ENCODE results near the gene ABCD3. TPM values are rescaled to one million over a fixed set of nuclear protein-coding genes. Genes with fewer than 3 reads are reported as not detected.
"Not testable (repeated sequence)": the region's sequence is repeated elsewhere in the genome, so short reads cannot be mapped to it uniquely, and the experiment has no call there.

The ABCD3 gene
- total RNA-seq, 5 donors from 2014 or later (not counting 1 experiment from before 2014, with no cell fraction given): 17.3 to 29.9 (median 24.2) TPM

DNA sequence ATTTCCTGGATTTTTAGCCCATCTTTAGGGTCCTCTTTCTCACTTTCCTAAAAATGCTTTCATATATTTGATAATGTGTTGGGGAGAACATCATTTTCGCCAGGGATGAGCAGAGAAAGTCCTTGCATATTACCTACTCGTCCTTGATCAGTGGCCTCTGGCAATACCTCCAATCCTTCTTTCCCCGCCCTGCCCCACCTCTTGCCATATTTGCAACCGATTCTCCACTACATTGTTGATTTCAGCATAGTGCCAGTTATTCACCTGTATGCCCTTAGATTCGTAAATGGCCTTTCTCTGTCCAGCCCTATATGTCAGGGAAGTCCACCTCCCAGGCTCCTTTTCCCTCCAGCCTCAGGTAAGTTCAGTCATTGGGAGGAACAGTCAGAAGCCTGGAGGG, 136.9 kb downstream of the ABCD3 start:
- no peaks in the 10 kb centered on the region for H3K9me3 ChIP-seq
- no peak overlapping the region for H3K4me3 ChIP-seq (ENCODE audit: control insufficient read depth in 1 of 2, extremely low read depth in 1 of 2, low read length in 1 of 2)
- Mint-ChIP-seq H3K27ac (no peak overlapping the region), H3K4me1 (no peaks in the 10 kb centered on the region), H3K27me3 (peaks cover 1 to 10% of the 10 kb centered on the region in 2 donors), H3K9me3 (peaks cover 0 to 4% (median 0%) of the 10 kb centered on the region in 3 donors), H3K36me3 (no peaks in the 10 kb centered on the region), H3K4me3 (no peak overlapping the region)
- WGBS (ENCODE audit: insufficient coverage): 73% methylated on average over 4 of the region's 5 CpGs
- DNase-seq: no peak
- no peaks in the 10 kb centered on the region for H3K36me3 ChIP-seq (ENCODE audit: control insufficient read depth in 2 of 2, extremely low read depth in 1 of 2, insufficient read depth in 1 of 2, low read length in 1 of 2)
- H3K27ac ChIP-seq (ENCODE audit: low read length): no peak overlapping the region
- POLR2A ChIA-PET: no interaction called here
- CTCF ChIA-PET: no interaction called here
- ATAC-seq (replicated peaks in 1 of 4): no peak
- peaks cover 0 to 3% of the 10 kb centered on the region in 2 experiments for H3K27me3 ChIP-seq (replicated peaks in 1 of 2; ENCODE audit: control insufficient read depth in 2 of 2, extremely low read depth in 1 of 2, insufficient read depth in 2 of 2, low read length in 1 of 2)
- H3K4me1 ChIP-seq (ENCODE audit: control insufficient read depth in 1 of 2, extremely low read depth in 1 of 2, insufficient read depth in 2 of 2, low read length in 2 of 2): no peaks in the 10 kb centered on the region

DNA sequence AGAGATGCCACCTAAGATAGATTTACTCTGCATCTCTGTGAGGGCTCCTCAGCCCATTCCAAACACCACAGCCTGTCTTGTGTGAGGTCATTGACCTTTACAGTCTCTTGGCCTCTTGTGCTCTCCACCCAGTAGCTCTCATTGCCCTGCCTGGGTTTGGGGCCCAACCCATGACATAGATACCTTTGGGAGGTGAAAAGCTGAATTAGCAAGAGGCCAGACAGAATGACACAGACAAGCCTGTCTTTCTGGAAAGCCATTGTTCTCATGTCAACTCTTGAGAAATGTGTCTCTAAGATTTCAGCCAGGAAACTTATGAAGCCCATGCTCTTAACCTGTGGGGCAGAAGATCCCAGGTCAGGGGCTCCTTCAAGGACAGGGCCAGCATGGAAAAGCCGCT, 141.7 kb downstream of the ABCD3 start:
- POLR2A ChIA-PET: interaction anchor here in 1 of 2 donors (0.7 kb wide), 1 partner anchor 224 kb away, joined by 6 read pairs; no protein-coding TSS in a partner anchor
- H3K4me1 Mint-ChIP-seq: no peaks in the 10 kb centered on the region
- no peak for ATAC-seq (replicated peaks in 1 of 4)
- WGBS (ENCODE audit: insufficient coverage): no CpG with 5 or more reads among the region's 1 CpG
- no peak overlapping the region for H3K27ac Mint-ChIP-seq
- Histone ChIP-seq H3K36me3 (ENCODE audit: control insufficient read depth in 2 of 2, extremely low read depth in 1 of 2, insufficient read depth in 1 of 2, low read length in 1 of 2) (no peaks in the 10 kb centered on the region), H3K4me3 (ENCODE audit: control insufficient read depth in 1 of 2, extremely low read depth in 1 of 2, low read length in 1 of 2) (no peak overlapping the region), H3K27ac (ENCODE audit: low read length) (no peak overlapping the region), H3K4me1 (ENCODE audit: control insufficient read depth in 1 of 2, extremely low read depth in 1 of 2, insufficient read depth in 2 of 2, low read length in 2 of 2) (no peaks in the 10 kb centered on the region), H3K9me3 (no peaks in the 10 kb centered on the region), H3K27me3 (replicated peaks in 1 of 2; ENCODE audit: control insufficient read depth in 2 of 2, extremely low read depth in 1 of 2, insufficient read depth in 2 of 2, low read length in 1 of 2) (no peaks in the 10 kb centered on the region)
- no peak for DNase-seq
- no peaks in the 10 kb centered on the region for H3K36me3 Mint-ChIP-seq
- CTCF ChIA-PET: no interaction called here
- H3K4me3 Mint-ChIP-seq: no peak overlapping the region
- peaks cover 6 to 8% of the 10 kb centered on the region in 2 donors for H3K27me3 Mint-ChIP-seq
- H3K9me3 Mint-ChIP-seq: peaks cover 0 to 4% (median 0%) of the 10 kb centered on the region in 3 donors

GRCh38 chr1:94560333-94560732, 142.1 kb downstream of the ABCD3 start:
- no peaks in the 10 kb centered on the region for H3K9me3 ChIP-seq
- Mint-ChIP-seq H3K36me3 (no peaks in the 10 kb centered on the region), H3K9me3 (peaks cover 0 to 4% (median 0%) of the 10 kb centered on the region in 3 donors), H3K4me3 (no peak overlapping the region), H3K27ac (no peak overlapping the region), H3K27me3 (peaks cover 4 to 8% of the 10 kb centered on the region in 2 donors), H3K4me1 (no peaks in the 10 kb centered on the region)
- CTCF ChIA-PET: no interaction called here
- WGBS (ENCODE audit: insufficient coverage): no CpG with 5 or more reads among the region's 1 CpG
- ATAC-seq (replicated peaks in 1 of 4): no peak
- POLR2A ChIA-PET: interaction anchor here in 1 of 2 donors (0.7 kb wide), 1 partner anchor 224 kb away, joined by 6 read pairs; no protein-coding TSS in a partner anchor
- no peaks in the 10 kb centered on the region for H3K27me3 ChIP-seq (replicated peaks in 1 of 2; ENCODE audit: control insufficient read depth in 2 of 2, extremely low read depth in 1 of 2, insufficient read depth in 2 of 2, low read length in 1 of 2)
- H3K36me3 ChIP-seq (ENCODE audit: control insufficient read depth in 2 of 2, extremely low read depth in 1 of 2, insufficient read depth in 1 of 2, low read length in 1 of 2): no peaks in the 10 kb centered on the region
- DNase-seq: no peak
- no peak overlapping the region for H3K4me3 ChIP-seq (ENCODE audit: control insufficient read depth in 1 of 2, extremely low read depth in 1 of 2, low read length in 1 of 2)
- no peak overlapping the region for H3K27ac ChIP-seq (ENCODE audit: low read length)
- no peaks in the 10 kb centered on the region for H3K4me1 ChIP-seq (ENCODE audit: control insufficient read depth in 1 of 2, extremely low read depth in 1 of 2, insufficient read depth in 2 of 2, low read length in 2 of 2)

GRCh38 chr1:94562519-94563260, 144.5 kb downstream of the ABCD3 start:
- Histone ChIP-seq H3K4me3 (ENCODE audit: control insufficient read depth in 1 of 2, extremely low read depth in 1 of 2, low read length in 1 of 2) (no peak overlapping the region), H3K4me1 (ENCODE audit: control insufficient read depth in 1 of 2, extremely low read depth in 1 of 2, insufficient read depth in 2 of 2, low read length in 2 of 2) (no peaks in the 10 kb centered on the region), H3K27ac (ENCODE audit: low read length) (no peak overlapping the region), H3K36me3 (ENCODE audit: control insufficient read depth in 2 of 2, extremely low read depth in 1 of 2, insufficient read depth in 1 of 2, low read length in 1 of 2) (no peaks in the 10 kb centered on the region), H3K27me3 (replicated peaks in 1 of 2; ENCODE audit: control insufficient read depth in 2 of 2, extremely low read depth in 1 of 2, insufficient read depth in 2 of 2, low read length in 1 of 2) (no peaks in the 10 kb centered on the region), H3K9me3 (no peaks in the 10 kb centered on the region)
- Mint-ChIP-seq H3K27me3 (peaks cover 4 to 8% of the 10 kb centered on the region in 2 donors), H3K9me3 (peaks cover 0 to 4% (median 0%) of the 10 kb centered on the region in 3 donors), H3K27ac (no peak overlapping the region), H3K4me1 (no peaks in the 10 kb centered on the region), H3K36me3 (no peaks in the 10 kb centered on the region), H3K4me3 (no peak overlapping the region)
- WGBS (ENCODE audit: insufficient coverage): 94% methylated on average over 2 of the region's 12 CpGs
- DNase-seq: no peak
- no peak for ATAC-seq (replicated peaks in 1 of 4)
- ChIA-PET POLR2A (no interaction called here), CTCF (no interaction called here)

DNA sequence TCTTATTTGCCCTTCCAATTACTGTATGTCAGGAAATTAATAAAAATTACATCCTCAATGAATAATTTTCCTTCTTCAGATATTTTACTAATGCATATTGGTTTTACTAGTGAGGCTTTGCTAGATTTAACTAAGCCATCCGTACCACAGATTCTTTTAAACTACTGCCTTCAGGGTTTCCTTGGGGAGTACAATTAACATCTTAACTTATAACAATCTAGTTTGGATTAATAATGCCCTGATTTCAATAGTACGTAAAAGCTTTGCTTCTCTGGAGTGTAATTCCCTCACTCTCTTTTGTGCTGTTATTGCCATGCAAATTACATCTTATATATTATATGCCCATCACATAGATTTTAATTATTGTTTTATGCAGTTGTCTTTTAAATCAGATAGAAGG, 147.7 kb downstream of the ABCD3 start:
- ATAC-seq (replicated peaks in 1 of 4): no peak
- peaks cover 0 to 4% (median 0%) of the 10 kb centered on the region in 3 donors for H3K9me3 Mint-ChIP-seq
- H3K4me3 ChIP-seq (ENCODE audit: control insufficient read depth in 1 of 2, extremely low read depth in 1 of 2, low read length in 1 of 2): no peak overlapping the region
- no peaks in the 10 kb centered on the region for H3K4me1 ChIP-seq (ENCODE audit: control insufficient read depth in 1 of 2, extremely low read depth in 1 of 2, insufficient read depth in 2 of 2, low read length in 2 of 2)
- H3K36me3 ChIP-seq (ENCODE audit: control insufficient read depth in 2 of 2, extremely low read depth in 1 of 2, insufficient read depth in 1 of 2, low read length in 1 of 2): no peaks in the 10 kb centered on the region
- peaks cover 0 to under 1% of the 10 kb centered on the region in 2 experiments for H3K27me3 ChIP-seq (replicated peaks in 1 of 2; ENCODE audit: control insufficient read depth in 2 of 2, extremely low read depth in 1 of 2, insufficient read depth in 2 of 2, low read length in 1 of 2)
- H3K9me3 ChIP-seq: no peaks in the 10 kb centered on the region
- CTCF ChIA-PET: no interaction called here
- no peaks in the 10 kb centered on the region for H3K36me3 Mint-ChIP-seq
- H3K27me3 Mint-ChIP-seq: peaks cover 4 to 8% of the 10 kb centered on the region in 2 donors
- no peaks in the 10 kb centered on the region for H3K4me1 Mint-ChIP-seq
- no peak overlapping the region for H3K27ac Mint-ChIP-seq
- H3K4me3 Mint-ChIP-seq: no peak overlapping the region
- POLR2A ChIA-PET: no interaction called here
- H3K27ac ChIP-seq (ENCODE audit: low read length): no peak overlapping the region
- WGBS (ENCODE audit: insufficient coverage): no CpG with 5 or more reads among the region's 2 CpGs
- no peak for DNase-seq

- H3K9me3 Mint-ChIP-seq; H3K4me3 Mint-ChIP-seq; H3K27ac Mint-ChIP-seq; H3K4me3 ChIP-seq (ENCODE audit: control insufficient read depth in 1 of 2, extremely low read depth in 1 of 2, low read length in 1 of 2); ATAC-seq (replicated peaks in 1 of 4); H3K27me3 Mint-ChIP-seq; H3K27ac ChIP-seq (ENCODE audit: low read length); H3K4me1 ChIP-seq (ENCODE audit: control insufficient read depth in 1 of 2, extremely low read depth in 1 of 2, insufficient read depth in 2 of 2, low read length in 2 of 2); H3K27me3 ChIP-seq (replicated peaks in 1 of 2; ENCODE audit: control insufficient read depth in 2 of 2, extremely low read depth in 1 of 2, insufficient read depth in 2 of 2, low read length in 1 of 2); CTCF ChIA-PET; DNase-seq; H3K4me1 Mint-ChIP-seq; H3K36me3 ChIP-seq (ENCODE audit: control insufficient read depth in 2 of 2, extremely low read depth in 1 of 2, insufficient read depth in 1 of 2, low read length in 1 of 2); H3K9me3 ChIP-seq; H3K36me3 Mint-ChIP-seq; POLR2A ChIA-PET: not testable (repeated sequence)
- 74% methylated on average over 5 of the region's 5 CpGs for WGBS (ENCODE audit: insufficient coverage)
Measured at GRCh38 chr1:94566436-94566835, 148.2 kb downstream of the ABCD3 start.

All from T-cell (primary cell).